Measurements from ENCODE around the gene MICALL1.

MICALL1 gene

GRCh38 chr22:37906364-37907008 lies 389 bp downstream of the MICALL1 start:
- DNase-seq (ENCODE audit: low read depth) = no peak
- in situ Hi-C loops (cut with HindIII; ENCODE audit: low sequenced_read_pairs) = no loop called here
- peak overlapping the region; percentile 75 for H3K4me3 ChIP-seq (ENCODE audit: low read depth, low read length)
- TF ChIP-seq CTCF (IDR thresholded peaks at IDR 0.05; ENCODE audit: low read depth, low read length, missing control alignments) = no peak

- no peak for DNase-seq (ENCODE audit: low read depth)
- TF ChIP-seq CTCF (IDR thresholded peaks at IDR 0.05; ENCODE audit: low read depth, low read length, missing control alignments) = no peak
- in situ Hi-C loops (cut with HindIII; ENCODE audit: low sequenced_read_pairs) = no loop called here
- peak overlapping the region; percentile 75 for H3K4me3 ChIP-seq (ENCODE audit: low read depth, low read length)
These were observed 1.2 kb downstream of the MICALL1 start for GRCh38 chr22:37907036-37907954.

- in situ Hi-C loops (cut with HindIII; ENCODE audit: low sequenced_read_pairs) = no loop called here
- DNase-seq (ENCODE audit: low read depth) = no peak
- TF ChIP-seq CTCF (IDR thresholded peaks at IDR 0.05; ENCODE audit: low read depth, low read length, missing control alignments) = no peak
- no peak overlapping the region for H3K4me3 ChIP-seq (ENCODE audit: low read depth, low read length)
These were observed 3.7 kb downstream of the MICALL1 start for GRCh38 chr22:37909766-37910165.

GRCh38 chr22:37910890-37911672 lies 5.0 kb downstream of the MICALL1 start:
- in situ Hi-C loops (cut with HindIII; ENCODE audit: low sequenced_read_pairs) = no loop called here
- no peak for DNase-seq (ENCODE audit: low read depth)
- H3K4me3 ChIP-seq (ENCODE audit: low read depth, low read length) = no peak overlapping the region
- TF ChIP-seq CTCF (IDR thresholded peaks at IDR 0.05; ENCODE audit: low read depth, low read length, missing control alignments) = no peak

- TF ChIP-seq CTCF (IDR thresholded peaks at IDR 0.05; ENCODE audit: low read depth, low read length, missing control alignments) = no peak
- no peak for DNase-seq (ENCODE audit: low read depth)
- in situ Hi-C loops (cut with HindIII; ENCODE audit: low sequenced_read_pairs) = no loop called here
- H3K4me3 ChIP-seq (ENCODE audit: low read depth, low read length) = no peak overlapping the region
These were observed 5.6 kb downstream of the MICALL1 start for GRCh38 chr22:37911697-37912096.

- no peak for DNase-seq (ENCODE audit: low read depth)
- TF ChIP-seq CTCF (IDR thresholded peaks at IDR 0.05; ENCODE audit: low read depth, low read length, missing control alignments) = no peak
- in situ Hi-C loops (cut with HindIII; ENCODE audit: low sequenced_read_pairs) = no loop called here
- H3K4me3 ChIP-seq (ENCODE audit: low read depth, low read length) = no peak overlapping the region
These were observed 6.1 kb downstream of the MICALL1 start for GRCh38 chr22:37912171-37912570.
